GM23338 (cell line): ENCODE data around the gene CDHR3. TPM values are rescaled to one million over a fixed set of nuclear protein-coding genes. Genes with fewer than 3 reads are reported as not detected.

ENCODE experiments used
- ATAC-seq: fragments of 200-7000 bp; cut with Tn5 transposase; 3 replicates; pipeline ENCODE4 v1.9.1; 2020
- DNase-seq: peaks from one replicate; pipeline ENCODE4 v3.0.0-alpha.2; 2015; ENCODE audit warnings: low spot score
- H2AFZ ChIP-seq: fragments of 200-600 bp; sonication (generic); 2 replicates; pipeline ENCODE4 v1.8.0; 2016; ENCODE audit warnings: antibody characterized with exemption, mild to moderate bottlenecking, moderate library complexity
- H3F3A ChIP-seq: fragments of 200-600 bp; sonication (generic); replicated peaks from 2 replicates; pipeline ENCODE4 v1.8.0; 2017; ENCODE audit warnings: antibody characterized with exemption, mixed run types, low read depth
- H3K27ac ChIP-seq: fragments of 200-600 bp; sonication (generic); 2 replicates; pipeline ENCODE4 v1.6.1; 2016; ENCODE audit warnings: low read depth
- H3K27me3 ChIP-seq: fragments of 200-600 bp; sonication (generic); 2 replicates; pipeline ENCODE4 v1.8.0; 2016; ENCODE audit warnings: mild to moderate bottlenecking, mixed run types, moderate library complexity; ENCODE audit not compliant: insufficient read depth
- H3K36me3 ChIP-seq: fragments of 200-600 bp; sonication (generic); 2 replicates; pipeline ENCODE4 v1.8.0; 2016; ENCODE audit warnings: mild to moderate bottlenecking; ENCODE audit not compliant: insufficient read depth
- H3K4me1 ChIP-seq: fragments of 200-600 bp; sonication (generic); 2 replicates; pipeline ENCODE4 v1.8.0; 2016; ENCODE audit warnings: mild to moderate bottlenecking, moderate library complexity; ENCODE audit not compliant: insufficient read depth
- H3K4me2 ChIP-seq: fragments of 200-600 bp; sonication (generic); 2 replicates; pipeline ENCODE4 v1.7.1; 2017; ENCODE audit warnings: mixed run types
- H3K4me3 ChIP-seq: fragments of 200-600 bp; sonication (generic); 2 replicates; pipeline ENCODE4 v1.6.1; 2016; ENCODE audit warnings: mixed run types
- H3K79me2 ChIP-seq: fragments of 200-600 bp; sonication (generic); replicated peaks from 2 replicates; pipeline ENCODE4 v1.8.0; 2017; ENCODE audit warnings: mild to moderate bottlenecking; ENCODE audit not compliant: insufficient read depth
- H3K9me2 ChIP-seq: fragments of 200-600 bp; sonication (generic); 2 replicates; pipeline ENCODE4 v1.8.0; 2017; ENCODE audit not compliant: insufficient read depth
- H4K20me1 ChIP-seq: fragments of 200-600 bp; sonication (generic); replicated peaks from 2 replicates; pipeline ENCODE4 v1.8.0; 2017; ENCODE audit warnings: mild to moderate bottlenecking; ENCODE audit not compliant: insufficient read depth
- H3K27ac Mint-ChIP-seq: 2 replicates; pipeline ENCODE4 v1.8.0; 2020; ENCODE audit warnings: inconsistent platforms, mild to moderate bottlenecking, moderate library complexity, mixed read lengths
- H3K27me3 Mint-ChIP-seq: 3 replicates; pipeline ENCODE4 v1.8.0; 2022; ENCODE audit warnings: low read depth, mild to moderate bottlenecking, moderate library complexity, mixed read lengths, inconsistent platforms; ENCODE audit not compliant: insufficient read depth, poor library complexity
- H3K36me3 Mint-ChIP-seq: 3 replicates; pipeline ENCODE4 v1.8.0; 2021; ENCODE audit warnings: low read depth, mild to moderate bottlenecking, inconsistent platforms, moderate library complexity, mixed read lengths
- H3K4me1 Mint-ChIP-seq: 3 replicates; pipeline ENCODE4 v1.8.0; 2020; ENCODE audit warnings: mild to moderate bottlenecking, inconsistent platforms, mixed read lengths
- H3K4me3 Mint-ChIP-seq: 3 replicates; pipeline ENCODE4 v1.8.0; 2021; ENCODE audit warnings: moderate library complexity, mild to moderate bottlenecking, inconsistent platforms, mixed read lengths
- H3K9me3 Mint-ChIP-seq: 3 replicates; pipeline ENCODE4 v1.8.0; 2020; ENCODE audit warnings: moderate library complexity, mild to moderate bottlenecking, inconsistent platforms, mixed read lengths
- CREB1 ChIP-seq: fragments of 250-450 bp; sonication (Bioruptor Pico); IDR thresholded peaks from 2 replicates; pipeline ENCODE4 v1.5.0; 2020; ENCODE audit warnings: low read depth, mild to moderate bottlenecking, moderate library complexity
- ETS1 ChIP-seq: IDR thresholded peaks from 2 replicates; pipeline ENCODE4 v1.6.1; 2016; ENCODE audit warnings: antibody characterized with exemption
- EZH2 ChIP-seq: fragments of 200-600 bp; sonication (generic); IDR thresholded peaks from one replicate; pipeline ENCODE4 v1.8.0; 2017; ENCODE audit warnings: antibody characterized with exemption, mild to moderate bottlenecking, low read depth; ENCODE audit not compliant: unreplicated experiment
- EZH2phosphoT487 ChIP-seq: fragments of 200-600 bp; sonication (generic); IDR thresholded peaks from one replicate; pipeline ENCODE4 v1.8.1; 2018; ENCODE audit warnings: antibody characterized with exemption; ENCODE audit not compliant: unreplicated experiment
- JUNB ChIP-seq: IDR thresholded peaks from one replicate; pipeline ENCODE4 v1.6.1; 2016; ENCODE audit warnings: antibody characterized with exemption; ENCODE audit not compliant: unreplicated experiment
- NANOG ChIP-seq: IDR thresholded peaks from 2 replicates; pipeline ENCODE4 v1.6.1; 2016; ENCODE audit warnings: antibody characterized with exemption, borderline replicate concordance
- POLR2AphosphoS5 ChIP-seq: IDR thresholded peaks from 2 replicates; pipeline ENCODE4 v1.6.1; 2016; ENCODE audit warnings: antibody characterized with exemption, low read depth
- STAT1 ChIP-seq: IDR thresholded peaks from one replicate; pipeline ENCODE4 v1.6.1; 2016; ENCODE audit warnings: antibody characterized with exemption; ENCODE audit not compliant: unreplicated experiment
- ZNF114 ChIP-seq: fragments of 250-450 bp; sonication (Bioruptor Pico); IDR thresholded peaks from 2 replicates; pipeline ENCODE4 v1.5.0; 2020; ENCODE audit warnings: mild to moderate bottlenecking, moderate library complexity
- ZNF331 ChIP-seq: fragments of 250-450 bp; sonication (Bioruptor Pico); IDR thresholded peaks from 2 replicates; pipeline ENCODE4 v1.5.0; 2020; ENCODE audit warnings: low read depth, mild to moderate bottlenecking, moderate library complexity
- ZNF462 ChIP-seq: fragments of 250-450 bp; sonication (Bioruptor Pico); IDR thresholded peaks from 2 replicates; pipeline ENCODE4 v1.5.0; 2020; ENCODE audit warnings: mild to moderate bottlenecking, moderate library complexity
- polyA plus RNA-seq: library from polyadenylated mRNA; unstranded; fragments of >200 nt; fragmentation: Nextera tagmentation; extraction: Ambion mirVana; gene quantifications from 2 replicates; pipeline ENCODE4 v1.2.1, GENCODE V29; 2016
- total RNA-seq: library from RNA; depleted of rRNA; stranded (reverse); fragments of >200 nt; shearing (Covaris generic); gene quantifications from 2 replicates; pipeline ENCODE4 v1.2.3, GENCODE V29; 2014
- TF ChIP-seq, protein P1 (sequence below), 2 experiments: fragments of 200-600 bp in 1 of 2; sonication (generic) in 1 of 2; conservative IDR thresholded peaks; 2 replicates each; pipeline versions ENCODE4 v1.5.1 to v1.6.1; 2016 to 2017; ENCODE audit warnings: antibody characterized with exemption in 2 of 2, low read depth in 2 of 2, mild to moderate bottlenecking in 2 of 2, moderate library complexity in 1 of 2
- TF ChIP-seq, protein P2 (sequence below): IDR thresholded peaks from one replicate; pipeline ENCODE4 v1.6.1; 2018; ENCODE audit warnings: antibody characterized with exemption; ENCODE audit not compliant: unreplicated experiment

Gene CDHR3
- total and polyA plus RNA-seq, 2 experiments from 2014 or later, result 5.1 to 12.2 TPM

GRCh38 chr7:106058928-106059324 lies 95.9 kb downstream of the CDHR3 start:
- Mint-ChIP-seq H3K36me3 (peaks cover 6% of the 10 kb centered on the region), H3K27me3 (peaks cover 6% of the 10 kb centered on the region), H3K4me3 (no peak overlapping the region), H3K9me3 (peaks cover 15% of the 10 kb centered on the region), H3K27ac (no peak overlapping the region), H3K4me1 (peaks cover 22% of the 10 kb centered on the region)
- Histone ChIP-seq H3K79me2 (no peaks in the 10 kb centered on the region), H3K4me2 (no peak overlapping the region), H3F3A (no peaks in the 10 kb centered on the region), H3K4me3 (no peak overlapping the region), H3K9me2 (peaks cover 2% of the 10 kb centered on the region; the same call in 1 of the 2 replicates), H3K36me3 (no peaks in the 10 kb centered on the region), H3K27ac (no peak overlapping the region), H3K4me1 (peaks cover 12% of the 10 kb centered on the region; the same call in 1 of the 2 replicates), H3K27me3 (no peaks in the 10 kb centered on the region), H4K20me1 (no peaks in the 10 kb centered on the region), H2AFZ (no peak overlapping the region)
- DNase-seq, result no peak
- no peak for ATAC-seq
- TF ChIP-seq EZH2phosphoT487 (no peak), POLR2AphosphoS5 (no peak), JUNB (no peak), ZNF462 (CRISPR knock-in tag) (no peak), NANOG (no peak), ZNF331 (CRISPR knock-in tag) (no peak), ZNF114 (CRISPR knock-in tag) (no peak), ETS1 (no peak), CREB1 (CRISPR knock-in tag) (no peak), STAT1 (no peak), EZH2 (no peak)
- TF ChIP-seq, protein P1, sequence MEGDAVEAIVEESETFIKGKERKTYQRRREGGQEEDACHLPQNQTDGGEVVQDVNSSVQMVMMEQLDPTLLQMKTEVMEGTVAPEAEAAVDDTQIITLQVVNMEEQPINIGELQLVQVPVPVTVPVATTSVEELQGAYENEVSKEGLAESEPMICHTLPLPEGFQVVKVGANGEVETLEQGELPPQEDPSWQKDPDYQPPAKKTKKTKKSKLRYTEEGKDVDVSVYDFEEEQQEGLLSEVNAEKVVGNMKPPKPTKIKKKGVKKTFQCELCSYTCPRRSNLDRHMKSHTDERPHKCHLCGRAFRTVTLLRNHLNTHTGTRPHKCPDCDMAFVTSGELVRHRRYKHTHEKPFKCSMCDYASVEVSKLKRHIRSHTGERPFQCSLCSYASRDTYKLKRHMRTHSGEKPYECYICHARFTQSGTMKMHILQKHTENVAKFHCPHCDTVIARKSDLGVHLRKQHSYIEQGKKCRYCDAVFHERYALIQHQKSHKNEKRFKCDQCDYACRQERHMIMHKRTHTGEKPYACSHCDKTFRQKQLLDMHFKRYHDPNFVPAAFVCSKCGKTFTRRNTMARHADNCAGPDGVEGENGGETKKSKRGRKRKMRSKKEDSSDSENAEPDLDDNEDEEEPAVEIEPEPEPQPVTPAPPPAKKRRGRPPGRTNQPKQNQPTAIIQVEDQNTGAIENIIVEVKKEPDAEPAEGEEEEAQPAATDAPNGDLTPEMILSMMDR (conservative IDR thresholded peaks at IDR 0.05; ENCODE audit: low read depth in 2 of 2), result no peak
- TF ChIP-seq, protein P2, sequence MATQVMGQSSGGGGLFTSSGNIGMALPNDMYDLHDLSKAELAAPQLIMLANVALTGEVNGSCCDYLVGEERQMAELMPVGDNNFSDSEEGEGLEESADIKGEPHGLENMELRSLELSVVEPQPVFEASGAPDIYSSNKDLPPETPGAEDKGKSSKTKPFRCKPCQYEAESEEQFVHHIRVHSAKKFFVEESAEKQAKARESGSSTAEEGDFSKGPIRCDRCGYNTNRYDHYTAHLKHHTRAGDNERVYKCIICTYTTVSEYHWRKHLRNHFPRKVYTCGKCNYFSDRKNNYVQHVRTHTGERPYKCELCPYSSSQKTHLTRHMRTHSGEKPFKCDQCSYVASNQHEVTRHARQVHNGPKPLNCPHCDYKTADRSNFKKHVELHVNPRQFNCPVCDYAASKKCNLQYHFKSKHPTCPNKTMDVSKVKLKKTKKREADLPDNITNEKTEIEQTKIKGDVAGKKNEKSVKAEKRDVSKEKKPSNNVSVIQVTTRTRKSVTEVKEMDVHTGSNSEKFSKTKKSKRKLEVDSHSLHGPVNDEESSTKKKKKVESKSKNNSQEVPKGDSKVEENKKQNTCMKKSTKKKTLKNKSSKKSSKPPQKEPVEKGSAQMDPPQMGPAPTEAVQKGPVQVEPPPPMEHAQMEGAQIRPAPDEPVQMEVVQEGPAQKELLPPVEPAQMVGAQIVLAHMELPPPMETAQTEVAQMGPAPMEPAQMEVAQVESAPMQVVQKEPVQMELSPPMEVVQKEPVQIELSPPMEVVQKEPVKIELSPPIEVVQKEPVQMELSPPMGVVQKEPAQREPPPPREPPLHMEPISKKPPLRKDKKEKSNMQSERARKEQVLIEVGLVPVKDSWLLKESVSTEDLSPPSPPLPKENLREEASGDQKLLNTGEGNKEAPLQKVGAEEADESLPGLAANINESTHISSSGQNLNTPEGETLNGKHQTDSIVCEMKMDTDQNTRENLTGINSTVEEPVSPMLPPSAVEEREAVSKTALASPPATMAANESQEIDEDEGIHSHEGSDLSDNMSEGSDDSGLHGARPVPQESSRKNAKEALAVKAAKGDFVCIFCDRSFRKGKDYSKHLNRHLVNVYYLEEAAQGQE, result no peak
